ENCODE results near the gene FOCAD.
"Not testable (repeated sequence)": the region's sequence is repeated elsewhere in the genome, so short reads cannot be mapped to it uniquely, and the experiment has no call there.

DNA sequence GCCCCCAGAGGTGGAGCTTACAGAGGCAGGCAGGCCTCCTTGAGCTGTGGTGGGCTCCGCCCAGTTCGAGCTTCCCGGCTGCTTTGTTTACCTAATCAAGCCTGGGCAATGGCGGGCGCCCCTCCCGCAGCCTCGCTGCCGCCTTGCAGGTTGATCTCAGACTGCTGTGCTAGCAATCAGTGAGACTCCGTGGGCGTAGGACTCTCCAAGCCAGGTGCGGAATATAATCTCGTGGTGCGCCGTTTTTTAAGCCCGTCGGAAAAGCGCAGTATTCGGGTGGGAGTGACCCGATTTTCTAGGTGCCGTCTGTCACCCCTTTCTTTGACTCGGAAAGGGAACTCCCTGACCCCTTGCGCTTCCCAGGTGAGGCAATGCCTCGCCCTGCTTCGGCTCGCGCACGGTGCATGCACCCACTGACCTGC lies 25.8 kb upstream of the FOCAD start:
- not testable (repeated sequence) for TF ChIP-seq POLR2AphosphoS5, POLR2A (IDR thresholded peaks at IDR 0.05; ENCODE audit: low read depth, low read length)
